Measurements from ENCODE around the gene SMCO4.
"Not testable (repeated sequence)": the region's sequence is repeated elsewhere in the genome, so short reads cannot be mapped to it uniquely, and the experiment has no call there.

SMCO4 gene

GRCh38 chr11:93543292-93543977 is at the start of gene SMCO4:
Gene SMCO4, minus strand, starts transcription at chr11:93543391. Its CDS starts 64,202 bp downstream, at chr11:93479189.
- peak; percentile 85 for DNase-seq
- in situ Hi-C loops (cut with MboI; ENCODE audit: low pct_unique_long_range_greater_than_20kb, low sequenced_read_pairs), result no loop called here

DNA sequence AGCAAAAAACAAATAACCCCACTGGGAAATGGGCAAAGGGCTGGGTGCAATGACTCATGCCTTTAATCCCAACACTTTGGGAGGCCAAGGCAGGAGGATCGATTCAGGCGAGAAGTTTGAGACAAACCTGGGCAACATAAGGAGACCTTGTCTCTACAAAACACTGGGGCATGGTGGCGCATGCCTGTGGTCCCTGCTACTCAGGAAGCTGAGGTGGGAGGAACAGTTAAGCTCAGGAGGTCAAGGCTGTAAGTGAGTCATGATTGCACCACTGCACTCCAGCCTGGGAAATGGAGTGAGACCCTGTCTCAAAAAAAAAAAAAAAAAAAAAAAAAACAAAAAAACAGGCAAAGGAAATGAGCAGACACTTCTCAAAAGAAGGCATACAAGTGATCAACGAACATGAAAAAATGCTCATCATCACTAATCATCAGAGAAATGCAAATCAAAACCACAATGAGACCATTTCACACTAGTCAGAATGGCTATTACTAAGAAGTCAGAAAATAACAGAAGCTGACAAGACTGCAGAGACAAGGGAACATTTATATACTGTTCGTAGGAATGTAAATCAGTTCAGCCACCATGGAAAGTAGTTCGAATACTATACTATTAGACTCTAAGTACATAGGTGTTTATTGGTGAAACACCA is 48.2 kb upstream of the SMCO4 start:
- peak; percentile 40 for DNase-seq
- in situ Hi-C loops (cut with MboI; ENCODE audit: low pct_unique_long_range_greater_than_20kb, low sequenced_read_pairs), result no loop called here

- in situ Hi-C loops (cut with MboI; ENCODE audit: low pct_unique_long_range_greater_than_20kb, low sequenced_read_pairs), result no loop called here
- DNase-seq, result no peak
These were observed 46.2 kb upstream of the SMCO4 start for GRCh38 chr11:93589347-93589746.

DNA sequence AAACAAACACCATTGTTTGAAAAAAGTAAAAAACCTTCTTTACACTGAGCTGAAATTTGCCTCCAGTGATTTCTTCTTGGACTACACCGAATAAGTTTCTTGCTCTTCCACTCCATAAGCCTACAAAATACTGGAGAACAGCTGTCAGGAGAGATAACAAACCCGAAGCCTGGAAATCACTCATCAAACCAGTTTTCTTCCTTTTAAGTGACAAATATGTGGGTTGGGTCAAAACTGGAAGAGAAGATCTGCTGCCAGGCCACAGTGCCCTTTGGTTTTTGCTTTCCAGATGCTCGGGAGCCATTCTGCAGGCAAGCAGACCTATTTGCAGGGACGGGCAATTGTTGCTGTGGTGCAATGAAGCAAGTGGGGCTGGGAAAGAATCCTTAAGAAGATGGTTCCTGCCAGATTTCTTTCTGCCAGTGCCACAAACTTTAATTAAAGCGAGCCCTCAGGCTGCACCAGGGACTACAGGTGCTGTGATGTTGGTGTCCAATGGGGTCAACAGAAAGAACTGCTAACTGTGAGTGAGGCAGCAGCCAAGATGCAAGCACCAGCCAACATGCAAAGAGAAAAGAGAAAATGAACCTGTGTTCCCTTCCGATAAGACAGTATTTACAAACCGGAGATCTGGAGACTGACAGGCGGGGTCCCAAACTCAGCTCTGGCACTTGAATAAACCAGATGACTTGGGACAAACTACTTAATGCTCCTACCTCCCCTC is 44.8 kb upstream of the SMCO4 start:
- in situ Hi-C loops (cut with MboI; ENCODE audit: low pct_unique_long_range_greater_than_20kb, low sequenced_read_pairs), result no loop called here
- DNase-seq, result no peak

DNA sequence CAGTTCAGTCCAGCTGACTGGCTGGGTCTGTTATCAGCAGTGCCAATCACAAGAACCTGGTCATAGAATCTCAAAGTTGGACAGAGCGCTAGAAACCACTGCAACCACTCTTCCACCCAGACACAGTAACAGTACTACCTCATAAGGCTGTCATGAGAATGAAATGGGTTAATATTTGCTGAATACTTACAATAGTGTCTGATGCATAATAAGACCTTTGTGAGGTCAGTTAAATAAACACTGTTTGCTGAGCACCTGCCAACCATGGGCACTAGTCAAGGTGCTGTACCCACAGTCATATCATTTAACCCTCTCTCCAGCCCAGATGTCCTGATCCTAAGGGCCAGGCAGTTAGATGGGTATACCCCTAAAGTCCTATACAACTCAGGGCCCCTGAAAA is 44.2 kb upstream of the SMCO4 start:
- DNase-seq; in situ Hi-C loops (cut with MboI; ENCODE audit: low pct_unique_long_range_greater_than_20kb, low sequenced_read_pairs): not testable (repeated sequence)

DNA sequence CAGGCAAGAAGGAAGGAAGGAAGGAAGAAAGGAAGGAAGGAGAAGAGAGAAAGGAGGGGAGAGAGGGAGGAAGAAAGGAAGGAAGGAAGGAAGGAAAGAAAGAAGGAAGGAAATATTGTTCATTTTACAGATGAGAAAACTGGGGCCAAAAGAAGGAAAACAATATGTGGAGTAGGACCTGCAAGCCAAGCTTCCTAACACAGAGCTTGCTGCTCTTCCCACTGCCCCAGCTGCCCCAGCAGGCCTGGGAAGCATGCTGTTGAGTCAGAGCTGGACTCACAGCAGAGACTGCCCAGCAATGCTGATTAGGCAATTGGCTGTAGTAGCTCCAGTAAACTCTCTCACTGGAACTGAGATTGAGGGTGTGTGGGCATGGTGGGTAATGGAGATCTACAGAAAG is 42.6 kb upstream of the SMCO4 start:
- in situ Hi-C loops (cut with MboI; ENCODE audit: low pct_unique_long_range_greater_than_20kb, low sequenced_read_pairs), result no loop called here
- no peak for DNase-seq

- in situ Hi-C loops (cut with MboI; ENCODE audit: low pct_unique_long_range_greater_than_20kb, low sequenced_read_pairs), result no loop called here
These were observed 40.3 kb upstream of the SMCO4 start for GRCh38 chr11:93583490-93583889.

DNA sequence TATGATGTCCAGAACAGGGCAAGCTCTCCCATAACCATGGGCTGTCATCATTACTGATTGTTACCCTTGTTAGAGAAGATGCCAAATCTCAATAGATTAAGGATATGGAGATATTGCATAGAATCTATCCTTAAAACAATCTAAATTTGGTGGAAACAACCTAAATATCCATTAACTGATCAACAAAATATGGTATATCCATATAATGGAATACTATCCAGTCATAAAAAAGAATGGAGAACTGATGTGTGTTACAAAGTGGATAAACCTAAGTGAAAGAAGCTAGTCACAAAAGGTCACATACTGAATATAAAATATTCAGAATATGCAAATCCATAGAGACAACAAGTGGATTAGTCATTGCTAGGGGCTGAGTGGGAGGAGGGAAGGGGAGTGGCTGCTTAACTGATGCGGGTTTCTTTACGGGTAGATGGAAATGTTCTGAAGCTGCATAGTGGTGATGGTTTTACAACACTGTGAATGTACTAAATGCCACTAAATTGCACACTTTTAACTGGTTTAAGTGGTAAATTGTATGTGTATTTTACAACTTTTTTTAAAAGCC is 36.1 kb upstream of the SMCO4 start:
- in situ Hi-C loops (cut with MboI; ENCODE audit: low pct_unique_long_range_greater_than_20kb, low sequenced_read_pairs), result no loop called here
- no peak for DNase-seq

More at GRCh38 chr11:93583490-93583889, 40.3 kb upstream of the SMCO4 start:
- DNase-seq, result no peak

- in situ Hi-C loops (cut with MboI; ENCODE audit: low pct_unique_long_range_greater_than_20kb, low sequenced_read_pairs), result no loop called here
- DNase-seq, result no peak
These were observed 34.1 kb upstream of the SMCO4 start for GRCh38 chr11:93577286-93577685.

GRCh38 chr11:93576870-93577269 is 33.7 kb upstream of the SMCO4 start:
- DNase-seq; in situ Hi-C loops (cut with MboI; ENCODE audit: low pct_unique_long_range_greater_than_20kb, low sequenced_read_pairs): not testable (repeated sequence)

- no peak for DNase-seq
- in situ Hi-C loops (cut with MboI; ENCODE audit: low pct_unique_long_range_greater_than_20kb, low sequenced_read_pairs), result no loop called here
These were observed 31.5 kb upstream of the SMCO4 start for GRCh38 chr11:93574638-93575220.

DNA sequence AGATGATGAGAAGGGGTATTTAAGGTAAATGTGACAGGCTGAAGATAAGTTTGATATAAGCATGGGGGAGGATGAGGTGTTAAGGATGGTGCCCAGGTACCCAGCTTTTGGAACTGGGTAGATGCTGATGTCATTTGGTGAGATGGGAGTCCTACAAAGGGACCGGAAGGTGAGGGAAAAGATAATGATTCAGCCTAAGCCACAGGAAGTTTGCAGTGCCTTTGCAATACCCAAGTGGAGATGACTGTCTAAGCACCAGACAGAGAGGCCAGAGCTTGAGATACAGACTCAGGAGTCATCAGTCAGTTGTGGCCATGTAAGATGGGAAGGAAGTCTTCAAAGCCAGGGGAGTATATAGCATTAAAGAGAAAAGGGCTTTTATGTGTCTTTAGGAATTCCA is 30.0 kb upstream of the SMCO4 start:
- DNase-seq, result no peak
- in situ Hi-C loops (cut with MboI; ENCODE audit: low pct_unique_long_range_greater_than_20kb, low sequenced_read_pairs), result no loop called here

GRCh38 chr11:93572621-93573020 is 29.4 kb upstream of the SMCO4 start:
- no peak for DNase-seq
- in situ Hi-C loops (cut with MboI; ENCODE audit: low pct_unique_long_range_greater_than_20kb, low sequenced_read_pairs), result no loop called here

DNA sequence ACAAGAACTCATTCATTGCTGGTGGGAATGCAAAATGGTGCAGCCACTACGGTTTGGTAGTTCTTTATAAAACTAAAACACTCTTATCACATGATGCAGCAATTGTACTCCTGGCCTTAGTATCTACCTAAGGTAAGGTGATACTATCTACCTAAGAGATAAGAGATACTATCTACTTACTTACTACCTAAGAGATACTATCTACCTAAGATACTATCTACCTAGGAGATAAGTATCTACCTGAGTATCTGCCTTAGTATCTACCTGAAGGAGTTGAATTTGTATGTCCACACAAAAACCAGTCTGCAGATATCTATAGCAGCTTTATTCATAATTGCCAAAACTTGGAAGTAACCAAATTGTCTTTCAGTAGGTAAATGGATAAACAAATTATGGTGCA is 29.0 kb upstream of the SMCO4 start:
- no peak for DNase-seq
- in situ Hi-C loops (cut with MboI; ENCODE audit: low pct_unique_long_range_greater_than_20kb, low sequenced_read_pairs), result no loop called here

GRCh38 chr11:93571612-93572011 is 28.4 kb upstream of the SMCO4 start:
- DNase-seq, result no peak
- in situ Hi-C loops (cut with MboI; ENCODE audit: low pct_unique_long_range_greater_than_20kb, low sequenced_read_pairs), result no loop called here

- in situ Hi-C loops (cut with MboI; ENCODE audit: low pct_unique_long_range_greater_than_20kb, low sequenced_read_pairs), result no loop called here
- no peak for DNase-seq
These were observed 27.7 kb upstream of the SMCO4 start for GRCh38 chr11:93570759-93571413.

- in situ Hi-C loops (cut with MboI; ENCODE audit: low pct_unique_long_range_greater_than_20kb, low sequenced_read_pairs), result no loop called here
These were observed 26.3 kb upstream of the SMCO4 start for GRCh38 chr11:93569496-93569895.

DNA sequence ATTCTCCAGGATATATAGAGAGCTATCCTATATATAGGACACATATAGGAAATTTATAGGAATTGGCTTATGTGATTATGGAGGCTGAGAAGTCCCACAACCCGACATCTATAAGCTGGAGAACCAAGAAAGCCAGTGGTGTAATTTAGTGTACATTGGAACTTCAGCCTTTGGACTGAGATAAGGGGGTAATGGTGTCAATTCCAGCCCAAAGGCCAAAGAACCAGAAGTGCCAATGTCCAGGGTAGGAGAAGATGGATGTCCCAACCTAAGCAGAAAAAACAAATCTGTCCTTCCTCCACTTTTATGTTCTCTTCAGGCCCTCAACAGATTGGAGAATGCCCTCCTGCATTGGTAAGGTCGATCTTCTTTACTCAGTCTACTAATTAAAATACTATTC is 25.5 kb upstream of the SMCO4 start:
- in situ Hi-C loops (cut with MboI; ENCODE audit: low pct_unique_long_range_greater_than_20kb, low sequenced_read_pairs), result no loop called here
- DNase-seq, result no peak

More at GRCh38 chr11:93569496-93569895, 26.3 kb upstream of the SMCO4 start:
- DNase-seq, result no peak

DNA sequence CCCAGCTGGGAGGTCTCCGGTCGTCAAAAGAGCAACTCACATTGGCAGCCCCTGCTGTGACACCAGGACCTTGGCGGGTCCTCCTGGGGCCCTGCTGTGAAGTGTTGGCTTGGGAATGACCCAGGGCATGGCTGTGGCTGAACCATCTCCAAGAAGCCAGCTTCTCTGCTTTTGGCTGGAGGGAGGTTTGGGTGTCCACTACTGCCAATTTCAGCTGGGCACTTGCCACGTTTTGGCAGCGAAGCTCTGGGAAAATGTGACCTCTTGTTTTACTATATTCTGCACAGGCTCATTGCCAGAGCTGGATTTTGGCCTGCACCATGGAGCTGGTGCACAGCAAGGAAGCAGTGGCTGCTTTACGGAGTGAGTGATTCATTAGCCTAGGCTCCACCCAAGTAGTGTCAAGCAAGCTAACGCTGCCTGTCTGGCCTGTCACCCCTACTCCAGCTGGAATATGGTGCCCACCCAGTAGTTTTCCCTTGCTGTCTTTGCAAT is 24.3 kb upstream of the SMCO4 start:
- no peak for DNase-seq
- in situ Hi-C loops (cut with MboI; ENCODE audit: low pct_unique_long_range_greater_than_20kb, low sequenced_read_pairs), result no loop called here

Data from KBM-7 (cell line).